ENCODE results near the gene TCTN2. TPM values are rescaled to one million over a fixed set of nuclear protein-coding genes. Genes with fewer than 3 reads are reported as not detected.

Gene TCTN2
- total and polyA plus RNA-seq, 2 of the 4 experiments (the other 2 are of a cell fraction) = 8.4 to 13.6 TPM

DNA sequence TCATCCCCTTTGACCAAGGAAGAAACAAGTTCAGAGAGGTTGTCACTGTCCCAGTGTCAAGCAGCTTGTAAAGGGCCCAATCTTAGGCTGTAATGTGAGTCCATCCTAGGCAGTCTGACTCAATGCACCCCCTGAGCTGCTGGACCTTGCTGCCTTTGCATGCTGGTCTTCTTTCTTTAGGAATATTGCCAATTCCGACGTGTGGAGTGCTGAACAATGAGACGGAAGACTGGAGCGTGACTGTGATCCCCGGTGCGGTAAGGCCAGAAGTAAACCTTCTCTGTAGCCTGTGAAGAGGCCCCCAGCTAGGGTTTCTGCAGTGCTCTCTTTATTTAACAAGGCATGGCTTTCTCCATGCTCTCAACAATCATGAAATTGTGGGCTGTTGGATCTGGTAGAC is 963 bp downstream of the TCTN2 start:
- 0 out of 2 replicates have a peak overlapping the region, but pooled peaks have one; percentile 11 for H3K4ac ChIP-seq (ENCODE audit: low read depth, low read length)
- H3K9me3 ChIP-seq (ENCODE audit: control insufficient read depth, insufficient read depth, low read length) = no peaks in the 10 kb centered on the region
- intact Hi-C loops (cut with micrococcal nuclease) (no loop called here), dilution Hi-C loops (cut with HindIII; ENCODE audit: low sequenced_read_pairs, unreplicated experiment) (no loop called here), in situ Hi-C loops (cut with MboI; ENCODE audit: low sequenced_read_pairs) (no loop called here)
- CTCF ChIA-PET = no interaction called here
- no peak overlapping the region for H4K5ac ChIP-seq (ENCODE audit: low read depth, low read length)
- H3K79me1 ChIP-seq (ENCODE audit: low read depth in 1 of 2, low read length in 2 of 2) = peaks cover 3 to 10% of the 10 kb centered on the region in 2 experiments; a peak in 2 of 4 replicates
- no peak overlapping the region for H3K56ac ChIP-seq (ENCODE audit: extremely low read depth, insufficient read depth, low read length)
- no peak overlapping the region for H3K18ac ChIP-seq (ENCODE audit: low read depth, low read length)
- H4K91ac ChIP-seq (ENCODE audit: insufficient read depth, low read depth, low read length) = no peak overlapping the region
- no TSS peak for BruUV-seq (replicated peaks)
- peak; percentile 12; the same call in 1 of the 2 replicates for ATAC-seq (ENCODE audit: low read depth)
- H4K20me1 ChIP-seq (ENCODE audit: insufficient read depth, low read length) = no peaks in the 10 kb centered on the region
- H2BK120ac ChIP-seq (ENCODE audit: low read depth, low read length) = no peak overlapping the region
- peak overlapping the region; percentile 80; the same call in 1 of the 2 replicates for H3K4me3 ChIP-seq (ENCODE audit: insufficient read depth, low read depth, low read length)
- H4K8ac ChIP-seq (ENCODE audit: low read depth in 2 of 2, low read length in 2 of 2) = peak overlapping the region in 1 of 2 experiments; percentile 17; a peak in 1 of 4 replicates
- DNase-seq = peak; percentile 71
- peak overlapping the region; percentile 97 for H2AFZ ChIP-seq (replicated peaks; ENCODE audit: low read length, poor library complexity)
- TF ChIP-seq BHLHE40 (IDR thresholded peaks at IDR 0.05; ENCODE audit: low read depth, low read length) = no peak
- no peak for TF ChIP-seq NFE2L2 (IDR thresholded peaks at IDR 0.05; ENCODE audit: low read depth, low read length)
- TF ChIP-seq, protein P1, sequence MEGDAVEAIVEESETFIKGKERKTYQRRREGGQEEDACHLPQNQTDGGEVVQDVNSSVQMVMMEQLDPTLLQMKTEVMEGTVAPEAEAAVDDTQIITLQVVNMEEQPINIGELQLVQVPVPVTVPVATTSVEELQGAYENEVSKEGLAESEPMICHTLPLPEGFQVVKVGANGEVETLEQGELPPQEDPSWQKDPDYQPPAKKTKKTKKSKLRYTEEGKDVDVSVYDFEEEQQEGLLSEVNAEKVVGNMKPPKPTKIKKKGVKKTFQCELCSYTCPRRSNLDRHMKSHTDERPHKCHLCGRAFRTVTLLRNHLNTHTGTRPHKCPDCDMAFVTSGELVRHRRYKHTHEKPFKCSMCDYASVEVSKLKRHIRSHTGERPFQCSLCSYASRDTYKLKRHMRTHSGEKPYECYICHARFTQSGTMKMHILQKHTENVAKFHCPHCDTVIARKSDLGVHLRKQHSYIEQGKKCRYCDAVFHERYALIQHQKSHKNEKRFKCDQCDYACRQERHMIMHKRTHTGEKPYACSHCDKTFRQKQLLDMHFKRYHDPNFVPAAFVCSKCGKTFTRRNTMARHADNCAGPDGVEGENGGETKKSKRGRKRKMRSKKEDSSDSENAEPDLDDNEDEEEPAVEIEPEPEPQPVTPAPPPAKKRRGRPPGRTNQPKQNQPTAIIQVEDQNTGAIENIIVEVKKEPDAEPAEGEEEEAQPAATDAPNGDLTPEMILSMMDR (conservative IDR thresholded peaks at IDR 0.05; ENCODE audit: low read depth, low read length) = no peak
- TF ChIP-seq MXI1 (IDR thresholded peaks at IDR 0.05; ENCODE audit: borderline replicate concordance, low read depth, low read length) = no peak
- TF ChIP-seq RFX5 (IDR thresholded peaks at IDR 0.05; ENCODE audit: low read depth, low read length) = no peak
- no peak for TF ChIP-seq POLR2A (IDR thresholded peaks at IDR 0.05; ENCODE audit: low read depth, low read length)
- TF ChIP-seq, protein P2, sequence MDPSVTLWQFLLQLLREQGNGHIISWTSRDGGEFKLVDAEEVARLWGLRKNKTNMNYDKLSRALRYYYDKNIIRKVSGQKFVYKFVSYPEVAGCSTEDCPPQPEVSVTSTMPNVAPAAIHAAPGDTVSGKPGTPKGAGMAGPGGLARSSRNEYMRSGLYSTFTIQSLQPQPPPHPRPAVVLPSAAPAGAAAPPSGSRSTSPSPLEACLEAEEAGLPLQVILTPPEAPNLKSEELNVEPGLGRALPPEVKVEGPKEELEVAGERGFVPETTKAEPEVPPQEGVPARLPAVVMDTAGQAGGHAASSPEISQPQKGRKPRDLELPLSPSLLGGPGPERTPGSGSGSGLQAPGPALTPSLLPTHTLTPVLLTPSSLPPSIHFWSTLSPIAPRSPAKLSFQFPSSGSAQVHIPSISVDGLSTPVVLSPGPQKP (IDR thresholded peaks at IDR 0.05; ENCODE audit: borderline replicate concordance, low read depth, low read length) = no peak
- TF ChIP-seq FOS (IDR thresholded peaks at IDR 0.05; ENCODE audit: low read depth, low read length) = no peak
- TF ChIP-seq RCOR1 (IDR thresholded peaks at IDR 0.05; ENCODE audit: insufficient replicate concordance, low read length) = no peak
- no peak for TF ChIP-seq MAFK (IDR thresholded peaks at IDR 0.05; ENCODE audit: low read depth, low read length)
- no peak for TF ChIP-seq CHD1 (IDR thresholded peaks at IDR 0.05; ENCODE audit: low read depth, low read length)
- no peak for TF ChIP-seq SMC3 (IDR thresholded peaks at IDR 0.05; ENCODE audit: low read depth, low read length)
- no peak for TF ChIP-seq RAD21 (IDR thresholded peaks at IDR 0.05; ENCODE audit: low read length)
- 20% methylated on average over 3 of the region's 6 CpGs; no CpG with 5 or more reads in 1 of the 2 experiments for WGBS, 2 experiments (ENCODE audit: extremely low coverage in 2 of 2, insufficient read length in 1 of 2)
- H3K9me1 ChIP-seq (ENCODE audit: insufficient read depth, low read length) = peaks cover 2% of the 10 kb centered on the region; the same call in 1 of the 2 replicates
- peak overlapping the region; percentile 90 for H3K4me2 ChIP-seq (ENCODE audit: low read depth, low read length)
- H2BK20ac ChIP-seq (ENCODE audit: low read depth, low read length) = no peak overlapping the region
- no peak overlapping the region for H3K27ac ChIP-seq (ENCODE audit: insufficient read depth, low read length)
- H2AK9ac ChIP-seq (replicated peaks; ENCODE audit: low read depth, low read length, poor library complexity) = peak overlapping the region; percentile 83
- POLR2A ChIA-PET (ENCODE audit: unreplicated experiment) = no interaction called here
- no peak overlapping the region; the same call in 1 of the 2 replicates for H3K9ac ChIP-seq (ENCODE audit: low read depth, low read length)
- H3K14ac ChIP-seq (replicated peaks; ENCODE audit: low read depth, low read length) = no peak overlapping the region
- H2BK5ac ChIP-seq (ENCODE audit: low read depth, low read length, poor library complexity, severe bottlenecking) = no peak overlapping the region
- no peaks in the 10 kb centered on the region for H3K27me3 ChIP-seq (ENCODE audit: control insufficient read depth, insufficient read depth, low read length)
- H3K23ac ChIP-seq (ENCODE audit: low read depth, low read length) = peak overlapping the region; percentile 38
- peak overlapping the region; percentile 28; the same call in 1 of the 2 replicates for H2AK5ac ChIP-seq (ENCODE audit: low read depth, low read length)
- H3K36me3 ChIP-seq (ENCODE audit: control insufficient read depth, insufficient read depth, low read length) = peaks cover 4% of the 10 kb centered on the region
- H2BK15ac ChIP-seq (ENCODE audit: low read depth, low read length) = no peak overlapping the region
- H3K4me1 ChIP-seq (ENCODE audit: control insufficient read depth, insufficient read depth, low read length) = peaks cover 2% of the 10 kb centered on the region; the same call in 1 of the 2 replicates

Measured in IMR-90 (cell line).